ENCODE data around the gene ZDHHC14.

DNA sequence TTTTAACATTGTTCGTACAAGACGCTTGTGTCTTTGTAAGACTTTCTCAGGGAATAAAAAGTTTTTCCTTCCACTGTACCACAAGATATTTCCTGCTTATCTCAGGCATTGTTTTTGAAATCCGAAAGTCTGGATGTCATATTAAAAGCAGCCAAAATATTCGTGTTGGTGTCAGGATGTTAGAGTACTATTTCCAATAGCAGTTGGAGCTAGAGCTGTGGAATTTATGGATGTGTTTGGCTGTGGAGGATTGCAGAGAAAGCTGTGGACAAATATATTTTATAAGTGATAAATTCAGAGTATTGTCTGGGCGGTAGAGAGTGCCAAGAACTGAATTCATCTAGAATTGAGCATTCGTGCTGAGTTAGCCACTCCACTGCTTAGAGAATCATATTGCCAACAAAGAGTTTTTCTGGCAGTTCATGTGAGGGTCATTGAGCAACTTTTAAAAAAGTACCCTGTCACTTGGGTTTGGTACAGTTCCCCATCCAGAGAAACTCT lies 57.7 kb downstream of the ZDHHC14 start:
- TF ChIP-seq, protein P1, sequence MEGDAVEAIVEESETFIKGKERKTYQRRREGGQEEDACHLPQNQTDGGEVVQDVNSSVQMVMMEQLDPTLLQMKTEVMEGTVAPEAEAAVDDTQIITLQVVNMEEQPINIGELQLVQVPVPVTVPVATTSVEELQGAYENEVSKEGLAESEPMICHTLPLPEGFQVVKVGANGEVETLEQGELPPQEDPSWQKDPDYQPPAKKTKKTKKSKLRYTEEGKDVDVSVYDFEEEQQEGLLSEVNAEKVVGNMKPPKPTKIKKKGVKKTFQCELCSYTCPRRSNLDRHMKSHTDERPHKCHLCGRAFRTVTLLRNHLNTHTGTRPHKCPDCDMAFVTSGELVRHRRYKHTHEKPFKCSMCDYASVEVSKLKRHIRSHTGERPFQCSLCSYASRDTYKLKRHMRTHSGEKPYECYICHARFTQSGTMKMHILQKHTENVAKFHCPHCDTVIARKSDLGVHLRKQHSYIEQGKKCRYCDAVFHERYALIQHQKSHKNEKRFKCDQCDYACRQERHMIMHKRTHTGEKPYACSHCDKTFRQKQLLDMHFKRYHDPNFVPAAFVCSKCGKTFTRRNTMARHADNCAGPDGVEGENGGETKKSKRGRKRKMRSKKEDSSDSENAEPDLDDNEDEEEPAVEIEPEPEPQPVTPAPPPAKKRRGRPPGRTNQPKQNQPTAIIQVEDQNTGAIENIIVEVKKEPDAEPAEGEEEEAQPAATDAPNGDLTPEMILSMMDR (IDR thresholded peaks at IDR 0.05) = no peak
- no peak for TF ChIP-seq POLR2A (IDR thresholded peaks at IDR 0.05)

Measured in body of pancreas (tissue), 4 donors.